Measurements from ENCODE around the gene SLC6A5. TPM values are rescaled to one million over a fixed set of nuclear protein-coding genes. Genes with fewer than 3 reads are reported as not detected.
A peak's percentile ranks its signal among the peaks of the same experiment; 100 is the strongest.

SLC6A5 gene
- total and polyA plus RNA-seq, 9 of the 15 experiments (the other 6 are each of a cell fraction or from before 2014, with no cell fraction given): 0.08 TPM; not detected in 8

GRCh38 chr11:20634781-20635180 is 35.4 kb downstream of the SLC6A5 start (continued):
- TF ChIP-seq, protein P1, sequence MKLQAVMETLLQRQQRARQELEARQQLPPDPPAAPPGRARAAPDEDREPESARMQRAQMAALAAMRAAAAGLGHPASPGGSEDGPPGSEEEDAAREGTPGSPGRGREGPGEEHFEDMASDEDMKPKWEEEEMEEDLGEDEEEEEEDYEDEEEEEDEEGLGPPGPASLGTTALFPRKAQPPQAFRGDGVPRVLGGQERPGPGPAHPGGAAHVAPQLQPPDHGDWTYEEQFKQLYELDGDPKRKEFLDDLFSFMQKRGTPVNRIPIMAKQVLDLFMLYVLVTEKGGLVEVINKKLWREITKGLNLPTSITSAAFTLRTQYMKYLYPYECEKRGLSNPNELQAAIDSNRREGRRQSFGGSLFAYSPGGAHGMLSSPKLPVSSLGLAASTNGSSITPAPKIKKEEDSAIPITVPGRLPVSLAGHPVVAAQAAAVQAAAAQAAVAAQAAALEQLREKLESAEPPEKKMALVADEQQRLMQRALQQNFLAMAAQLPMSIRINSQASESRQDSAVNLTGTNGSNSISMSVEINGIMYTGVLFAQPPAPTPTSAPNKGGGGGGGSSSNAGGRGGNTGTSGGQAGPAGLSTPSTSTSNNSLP (IDR thresholded peaks at IDR 0.05; ENCODE audit: borderline replicate concordance, low read depth, low read length): no peak

GRCh38 chr11:20638074-20638473 is 38.7 kb downstream of the SLC6A5 start:
- ChIA-PET CTCF (ENCODE audit: low intra/inter-chr PET ratio) (no interaction called here), POLR2A (no interaction called here)
- H3K27ac ChIP-seq (ENCODE audit: extremely low read depth, low read depth, low read length): no peak overlapping the region
- H3K4me1 ChIP-seq (replicated peaks in 1 of 2; ENCODE audit: control insufficient read depth in 2 of 2, insufficient read depth in 2 of 2, low read length in 2 of 2): no peaks in the 10 kb centered on the region
- H3K9me1 ChIP-seq (ENCODE audit: control insufficient read depth, insufficient read depth, low read length): no peaks in the 10 kb centered on the region
- TF ChIP-seq MAFK (IDR thresholded peaks at IDR 0.05; ENCODE audit: low read length) (peak; percentile 74), MAFF (IDR thresholded peaks at IDR 0.05; ENCODE audit: low read length) (peak; percentile 56), MAFG (tag; conservative IDR thresholded peaks at IDR 0.05) (peak; percentile 38; the same call in 1 of the 2 replicates), ZNF316 (IDR thresholded peaks at IDR 0.05) (peak; percentile 67), KLF13 (tag; IDR thresholded peaks at IDR 0.05; ENCODE audit: borderline replicate concordance, low read depth) (no peak), C11orf30 (IDR thresholded peaks at IDR 0.05; ENCODE audit: low read depth) (peak; percentile 69)
- in situ Hi-C loops (cut with MboI) (loop anchor here (25.0 kb wide), 1 partner anchor 1674 kb away; no protein-coding TSS in a partner anchor), intact Hi-C loops (cut with micrococcal nuclease) (no loop called here)
- H3K79me2 ChIP-seq (ENCODE audit: control insufficient read depth, insufficient read depth, low read length): no peaks in the 10 kb centered on the region
- H3K36me3 ChIP-seq (ENCODE audit: control insufficient read depth, insufficient read depth, low read length): no peaks in the 10 kb centered on the region
- no peak overlapping the region for H3K4me3 ChIP-seq
- no peak for DNase-seq (ENCODE audit: extremely low read depth in 1 of 4, low spot score in 3 of 4)
- H3K9me3 ChIP-seq (replicated peaks; ENCODE audit: control insufficient read depth, insufficient read depth, low read depth, low read length): no peaks in the 10 kb centered on the region
- H2AFZ ChIP-seq (ENCODE audit: low read depth, low read length): no peak overlapping the region
- H3K4me2 ChIP-seq (ENCODE audit: insufficient read depth, low read length): no peak overlapping the region
- H3K9ac ChIP-seq (ENCODE audit: insufficient read depth in 1 of 2, low read depth in 2 of 2, low read length in 2 of 2): no peak overlapping the region
- no TSS peak for BruUV-seq (replicated peaks)
- no peaks in the 10 kb centered on the region for H3K27me3 ChIP-seq (ENCODE audit: control insufficient read depth in 2 of 2, insufficient read depth in 2 of 2, low read length in 2 of 2)
- no peak for FAIRE-seq
- ATAC-seq: no peak
- no peaks in the 10 kb centered on the region for H4K20me1 ChIP-seq (replicated peaks; ENCODE audit: control insufficient read depth, insufficient read depth, low read length)
- 0% methylated on average over 7 of the region's 7 CpGs for WGBS (ENCODE audit: insufficient coverage, low coverage, missing lambda C conversion rate)

Measured in K562 (cell line).